Endometrial microvascular endothelial cells (primary cell): ENCODE data around the gene SNX20. TPM values are rescaled to one million over a fixed set of nuclear protein-coding genes. Genes with fewer than 3 reads are reported as not detected.

Source experiments
- in situ Hi-C: cut with HindIII; loops from 2 replicates; pipeline ENCODE4 v1.10.0; 2017; ENCODE audit warnings: low sequenced_read_pairs, low pct_unique_long_range_greater_than_20kb; ENCODE audit errors: inconsistent ontology term
- total RNA-seq: library from RNA; depleted of rRNA; stranded (reverse); fragments of >200 nt; gene quantifications from one replicate; pipeline ENCODE4 v1.2.3, GENCODE V29; 2015; ENCODE audit errors: inconsistent ontology term

The SNX20 gene
- total RNA-seq, 1 donor from 2014 or later = not detected

GRCh38 chr16:50708373-50709060, 27.4 kb upstream of the SNX20 start:
- in situ Hi-C loops = no loop called here

DNA sequence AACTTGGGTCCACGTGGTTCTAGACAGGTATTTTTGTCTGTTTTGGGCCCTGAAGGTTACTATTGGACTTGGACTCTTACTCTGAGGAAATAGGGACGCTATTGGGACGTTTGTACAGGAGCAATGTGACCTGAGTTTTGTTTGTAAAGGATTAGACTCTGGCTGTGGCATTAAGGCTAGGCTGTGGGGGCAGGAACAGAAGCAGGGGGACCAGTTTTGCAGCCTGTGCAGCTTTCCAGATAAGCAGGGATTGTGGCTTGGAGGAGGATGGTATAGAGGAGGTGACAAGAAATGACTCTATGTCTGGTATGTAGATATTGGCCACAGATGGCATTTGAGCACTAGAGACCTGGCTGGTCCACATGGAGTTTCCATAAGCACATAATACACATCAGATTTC, 25.1 kb upstream of the SNX20 start:
- in situ Hi-C loops = no loop called here

GRCh38 chr16:50705436-50706110, 24.5 kb upstream of the SNX20 start:
- in situ Hi-C loops = no loop called here

GRCh38 chr16:50704245-50704644, 23.1 kb upstream of the SNX20 start:
- in situ Hi-C loops = no loop called here

DNA sequence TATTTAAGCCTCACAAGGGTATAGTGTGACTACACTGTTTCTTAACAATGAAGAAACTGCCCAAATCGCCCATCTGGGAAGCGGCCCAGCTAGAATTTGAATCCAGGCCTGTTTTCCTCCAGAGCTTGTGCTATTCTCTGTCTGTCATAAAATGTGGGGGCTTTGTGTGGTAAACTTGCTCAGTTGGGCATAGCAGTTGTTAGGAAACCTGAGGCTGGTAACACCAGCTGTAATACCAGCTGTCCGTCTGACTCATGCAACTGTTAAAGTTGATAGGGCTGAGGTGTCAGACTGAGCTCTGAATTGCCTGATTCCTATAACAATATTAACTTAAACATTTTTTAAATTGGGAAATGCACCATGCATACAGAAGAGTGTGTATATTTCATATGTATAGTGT, 21.6 kb upstream of the SNX20 start:
- in situ Hi-C loops = no loop called here

GRCh38 chr16:50699326-50700159, 18.4 kb upstream of the SNX20 start:
- in situ Hi-C loops = no loop called here

DNA sequence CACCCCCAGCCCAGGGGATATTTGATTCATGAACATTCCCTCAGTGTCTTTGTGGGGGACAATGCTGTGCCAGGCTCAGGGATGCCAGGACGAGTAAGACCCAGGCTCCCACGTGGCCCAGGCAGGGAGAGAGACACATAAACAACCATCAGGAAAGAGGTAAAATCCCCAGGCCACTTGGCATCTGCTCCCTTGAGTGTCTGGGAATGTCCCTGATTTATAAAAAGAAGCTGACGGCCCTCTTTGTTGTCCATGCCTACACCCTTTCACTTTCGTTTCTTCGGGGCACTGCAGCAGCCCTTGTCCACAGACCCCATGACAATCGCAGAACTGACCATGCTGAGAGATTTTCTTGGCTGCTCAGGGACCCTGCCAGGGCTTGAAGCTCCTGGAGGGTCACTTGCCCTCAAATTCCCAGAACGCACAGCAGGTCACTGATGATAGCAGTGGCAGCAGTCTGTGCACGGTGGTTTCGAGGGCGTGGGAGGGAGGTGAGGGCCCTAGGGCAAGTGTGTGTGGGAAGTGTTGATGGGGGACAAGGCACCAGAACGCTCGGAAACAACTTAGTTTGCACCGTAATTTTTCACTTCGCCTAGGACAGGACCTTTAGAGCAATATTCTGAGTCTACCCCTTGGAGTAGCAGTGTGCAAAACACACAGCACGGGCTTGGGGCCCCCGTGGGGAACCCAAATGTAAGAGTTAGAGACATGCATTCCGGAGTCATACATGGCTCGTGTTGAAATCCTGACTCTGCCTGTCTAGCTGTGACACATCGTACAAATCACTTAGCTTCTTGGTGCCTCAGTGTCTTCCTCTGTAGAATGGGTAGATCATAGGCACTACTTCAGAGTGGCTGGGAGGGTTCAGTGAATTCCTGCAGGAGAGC, 17.0 kb upstream of the SNX20 start:
- in situ Hi-C loops = no loop called here

DNA sequence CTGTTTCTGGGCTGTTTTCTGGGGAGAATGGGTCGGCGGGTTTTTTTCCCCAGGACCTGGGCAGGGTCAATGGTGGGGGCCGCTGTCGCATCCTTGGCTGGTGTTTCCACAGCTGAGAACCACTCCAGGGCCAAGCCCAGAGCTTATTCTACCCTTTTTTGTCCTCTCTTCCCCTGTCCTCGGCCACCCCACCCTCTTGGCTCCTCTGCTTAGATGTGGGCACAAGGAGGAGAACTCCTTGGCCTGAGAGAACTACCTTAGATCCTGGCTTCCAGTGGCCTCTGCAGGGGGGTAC, 16.3 kb upstream of the SNX20 start:
- in situ Hi-C loops = no loop called here

- in situ Hi-C loops = no loop called here
Measured at GRCh38 chr16:50696575-50697420, 15.7 kb upstream of the SNX20 start.

DNA sequence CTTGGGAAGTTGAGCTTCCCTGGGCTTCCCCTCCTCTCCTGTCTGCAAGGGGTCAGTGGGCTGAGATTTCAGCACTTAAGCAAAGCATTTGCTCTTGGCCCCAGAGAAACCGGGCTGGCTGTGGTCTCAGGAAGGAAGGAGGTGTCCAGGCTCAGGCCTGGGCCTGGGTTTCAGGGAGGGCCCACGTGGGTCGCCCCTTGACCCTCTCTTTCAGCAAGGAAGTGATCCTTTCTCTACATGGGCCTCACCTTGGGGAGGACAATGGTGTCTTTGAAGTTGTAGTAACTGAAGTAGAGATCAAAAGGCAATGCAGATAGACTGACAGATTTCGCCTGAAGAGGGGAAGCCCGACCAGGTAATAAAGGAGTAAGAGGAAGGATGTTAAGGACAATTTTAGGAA, 15.0 kb upstream of the SNX20 start:
- in situ Hi-C loops = no loop called here

DNA sequence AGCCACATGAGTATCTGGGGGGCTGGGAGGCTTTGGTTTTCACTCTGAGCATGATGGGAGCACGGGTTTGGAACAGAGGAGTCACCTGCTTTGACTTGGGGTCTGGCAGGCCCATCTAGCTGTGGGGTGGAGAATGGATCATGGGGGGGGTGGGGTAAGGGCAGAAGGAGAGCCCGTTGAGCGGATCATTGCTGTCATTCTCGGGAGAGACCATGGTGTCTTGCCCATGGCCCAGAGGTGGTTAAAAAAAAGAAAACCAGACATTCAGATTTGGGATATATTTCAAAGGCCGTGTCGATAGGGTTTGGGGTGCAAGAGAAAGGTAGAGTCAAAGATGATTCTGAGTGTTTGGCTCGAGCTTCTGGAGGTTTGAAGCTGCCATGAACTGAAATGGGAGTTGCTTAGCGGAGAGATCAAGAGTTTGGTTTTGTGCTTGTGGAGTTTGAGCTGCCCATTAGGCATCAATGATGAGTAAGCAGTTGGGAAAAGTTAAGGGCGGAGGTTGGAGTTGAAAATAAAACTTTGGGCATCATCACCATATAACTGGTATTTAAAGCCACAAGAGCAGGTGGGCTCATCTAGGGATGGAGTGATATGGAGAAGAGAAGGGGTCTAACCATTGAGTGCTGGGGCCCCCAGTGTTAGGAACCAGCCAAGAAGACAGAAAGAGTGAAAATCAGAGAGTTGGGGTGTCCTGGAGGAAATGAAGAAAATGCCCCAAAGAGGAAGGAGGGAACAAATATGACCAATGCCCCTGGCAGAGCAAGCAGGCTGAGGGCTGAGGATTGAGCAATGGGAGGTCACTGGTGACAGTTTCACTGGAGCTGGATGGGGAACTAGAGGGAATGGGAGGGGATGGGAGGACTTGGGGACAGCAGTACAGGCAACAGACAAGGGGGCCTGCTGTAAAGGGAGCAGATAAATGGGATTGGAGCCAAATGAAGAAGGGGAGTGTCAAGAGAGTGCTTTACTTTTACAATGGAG, 14.2 kb upstream of the SNX20 start:
- in situ Hi-C loops = no loop called here

GRCh38 chr16:50694206-50694605, 13.1 kb upstream of the SNX20 start:
- in situ Hi-C loops = no loop called here

DNA sequence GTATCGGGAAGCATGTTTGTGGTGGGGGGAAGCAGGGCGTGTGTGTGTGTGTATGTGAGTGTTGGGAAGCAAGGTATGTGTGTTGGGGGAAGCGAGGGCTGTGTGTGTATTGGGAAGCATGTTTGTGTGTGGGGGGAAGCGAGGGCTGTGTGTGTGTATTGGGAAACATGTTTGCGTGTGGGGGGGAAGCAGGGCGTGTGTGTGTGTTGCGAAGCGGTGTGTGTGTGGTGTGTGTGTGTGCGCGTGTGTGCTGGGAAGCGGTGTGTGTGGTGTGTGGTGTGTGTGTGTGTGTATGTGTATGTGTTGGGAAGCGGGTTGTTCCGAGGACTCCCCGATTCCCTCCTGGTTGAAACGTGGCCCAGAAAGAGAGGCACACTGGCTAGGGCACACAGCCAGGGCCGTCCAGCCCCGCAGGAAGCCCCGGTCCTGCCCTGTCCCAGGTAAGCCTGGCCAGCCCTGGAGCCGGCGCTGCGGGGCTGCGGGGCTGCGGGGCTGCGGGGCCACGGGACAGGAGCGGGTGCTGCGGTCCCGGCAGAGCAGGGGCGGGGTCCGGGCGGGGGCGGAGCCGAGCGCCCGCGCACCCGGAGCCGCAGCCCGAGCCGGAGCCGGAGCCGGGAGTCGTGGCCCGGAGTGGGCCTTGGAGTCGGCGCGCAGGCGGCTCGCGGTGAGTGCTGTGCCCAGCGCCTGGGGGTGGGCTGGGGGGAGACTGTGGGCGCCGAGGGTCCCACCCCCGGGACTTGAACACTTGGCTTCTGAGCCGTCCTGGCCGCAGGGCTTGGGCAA, 12.1 kb upstream of the SNX20 start, which contains the start of gene NOD2:
Gene NOD2 (plus strand): TSS at position 608 of the 783 bp plus-strand sequence. CDS start 5,890 bp downstream, outside the sequence.
- in situ Hi-C loops = no loop called here

- in situ Hi-C loops = no loop called here
Measured at GRCh38 chr16:50692644-50692998, 11.5 kb upstream of the SNX20 start.

DNA sequence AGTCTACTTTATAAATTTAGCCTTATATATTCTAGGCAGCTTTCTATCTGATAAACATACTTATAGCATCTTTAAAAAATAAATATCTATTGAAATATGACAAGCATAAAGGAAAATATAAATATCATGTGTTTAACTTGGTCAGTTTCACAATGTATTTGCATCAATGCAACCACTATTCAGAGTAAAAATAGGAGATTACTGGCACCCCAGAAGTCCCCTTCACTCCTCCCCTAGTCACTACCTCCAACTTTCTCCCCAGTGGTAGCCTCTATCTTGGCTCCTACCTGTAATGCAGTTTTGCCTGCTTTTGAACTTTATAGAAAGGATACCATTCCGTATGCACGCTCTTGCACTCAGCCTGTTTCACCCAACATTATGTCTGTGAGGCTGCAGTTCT, 9.1 kb upstream of the SNX20 start:
- in situ Hi-C loops = no loop called here

- in situ Hi-C loops = no loop called here
Measured at GRCh38 chr16:50688867-50689266, 7.8 kb upstream of the SNX20 start.
